ENCODE results near the gene BTD. TPM values are rescaled to one million over a fixed set of nuclear protein-coding genes. Genes with fewer than 3 reads are reported as not detected.

The BTD gene
- total and polyA plus RNA-seq, 10 of the 15 experiments (the other 5 are each of a cell fraction or from before 2014, with no cell fraction given), result 3.4 to 10.3 (median 5.0) TPM

GRCh38 chr3:15601399-15602145, at the start of gene BTD, which contains the start of gene HACL1 (continued):
- TF ChIP-seq ESRRA (IDR thresholded peaks at IDR 0.05; ENCODE audit: low read length) (no peak), HSF1 (IDR thresholded peaks at IDR 0.05; ENCODE audit: low read depth, low read length) (no peak), HDGF (IDR thresholded peaks at IDR 0.05) (peak; percentile 97), MXI1 (IDR thresholded peaks at IDR 0.05; ENCODE audit: low read depth, low read length) (peak; percentile 85), MYC (IDR thresholded peaks at IDR 0.05; ENCODE audit: insufficient read depth, insufficient read length, insufficient replicate concordance, low read length, severe bottlenecking) (no peak), CEBPB (IDR thresholded peaks at IDR 0.05; ENCODE audit: borderline replicate concordance in 1 of 2, low read depth in 2 of 2, low read length in 2 of 2) (no peak), PKNOX1 (IDR thresholded peaks at IDR 0.05) (peak; percentile 99), TCF7 (IDR thresholded peaks at IDR 0.05; ENCODE audit: borderline replicate concordance) (no peak), MTA2 (IDR thresholded peaks at IDR 0.05; ENCODE audit: low read depth) (no peak), POLR2AphosphoS5 (IDR thresholded peaks at IDR 0.05; ENCODE audit: low read length) (peak; percentile 91), IRF3 (IDR thresholded peaks at IDR 0.05) (peak; percentile 91), ATF2 (IDR thresholded peaks at IDR 0.05; ENCODE audit: low read length) (no peak), CREM (IDR thresholded peaks at IDR 0.05; ENCODE audit: low read depth) (peak; percentile 69; the same call in 1 of the 2 replicates), KLF5 (IDR thresholded peaks at IDR 0.05; ENCODE audit: partially characterized antibody) (peak; percentile 96), POLR2A (IDR thresholded peaks at IDR 0.05; ENCODE audit: low read depth, low read length) (peak; percentile 86), ZBTB40 (IDR thresholded peaks at IDR 0.05; ENCODE audit: borderline replicate concordance) (peak; percentile 94), CBFB (IDR thresholded peaks at IDR 0.05; ENCODE audit: low read depth) (0 out of 2 replicates have a peak, but pooled peaks have one; percentile 29), E4F1 (IDR thresholded peaks at IDR 0.05; ENCODE audit: borderline replicate concordance, partially characterized antibody) (peak; percentile 57)
